CD4-positive, alpha-beta T cell (primary cell): ENCODE measurements around the gene NOA1. TPM values are rescaled to one million over a fixed set of nuclear protein-coding genes. Genes with fewer than 3 reads are reported as not detected.

Experiments
- ATAC-seq: fragments of 200-7000 bp; cut with Tn5 transposase; one replicate; pipeline ENCODE4 v1.10.0; 2022; ENCODE audit warnings: mild to moderate bottlenecking; ENCODE audit not compliant: poor library complexity
- CTCF ChIA-PET: fragments of 350-600 bp; sonication (Branson Sonifier 250); formaldehyde crosslinking; loops from one replicate; lab custom pipeline; 2021; ENCODE audit warnings: antibody characterized with exemption, inconsistent platforms; lab: Charles Lee
- POLR2A ChIA-PET: fragments of 350-600 bp; sonication (Branson Sonifier 250); formaldehyde crosslinking; loops from one replicate; lab custom pipeline; 2021; ENCODE audit warnings: antibody characterized with exemption, inconsistent platforms; lab: Charles Lee
- DNase-seq, 14 experiments: peaks; one replicate each; pipeline ENCODE4 v3.0.0-alpha.2; 2013 to 2020; ENCODE audit warnings: mixed read lengths in 2 of 14
- H3K27ac ChIP-seq, 2 donors: one replicate each; pipeline versions ENCODE4 v1.5.1 to v1.7.0; 2013; ENCODE audit warnings: low read length in 2 of 2, low read depth in 1 of 2, mild to moderate bottlenecking in 1 of 2
- H3K27me3 ChIP-seq, 2 experiments: 1 replicate in 1 of 2; 2 replicates in 1 of 2; pipeline versions ENCODE4 v1.6.1 to v1.7.0; 2013; ENCODE audit warnings: low read length in 2 of 2, control low read depth in 1 of 2, mild to moderate bottlenecking in 1 of 2, moderate library complexity in 1 of 2; ENCODE audit not compliant: insufficient read depth in 2 of 2, control insufficient read depth in 1 of 2
- H3K36me3 ChIP-seq: one replicate; pipeline ENCODE4 v1.6.1; 2013; ENCODE audit warnings: low read length, control low read depth; ENCODE audit not compliant: insufficient read depth
- H3K4me1 ChIP-seq: one replicate; pipeline ENCODE4 v1.6.1; 2013; ENCODE audit warnings: low read length, control low read depth; ENCODE audit not compliant: insufficient read depth
- H3K4me3 ChIP-seq: one replicate; pipeline ENCODE4 v1.5.1; 2013; ENCODE audit warnings: mild to moderate bottlenecking, low read length, moderate library complexity
- H3K9me3 ChIP-seq, 2 experiments: 1 replicate in 1 of 2; 2 replicates in 1 of 2; pipeline versions ENCODE4 v1.6.1 to v1.7.0; 2013; ENCODE audit warnings: low read length in 2 of 2, mild to moderate bottlenecking in 2 of 2, control low read depth in 1 of 2, moderate library complexity in 1 of 2; ENCODE audit not compliant: control insufficient read depth in 1 of 2, insufficient read depth in 1 of 2
- H3K27ac Mint-ChIP-seq: one replicate; pipeline ENCODE4 v1.8.0; 2020; ENCODE audit warnings: mixed read lengths
- H3K27me3 Mint-ChIP-seq: one replicate; pipeline ENCODE4 v1.8.0; 2021; ENCODE audit warnings: mixed read lengths
- H3K36me3 Mint-ChIP-seq: one replicate; pipeline ENCODE4 v1.8.0; 2021; ENCODE audit warnings: low read depth, mixed read lengths
- H3K4me1 Mint-ChIP-seq: one replicate; pipeline ENCODE4 v1.8.0; 2021; ENCODE audit warnings: low read depth, mixed read lengths
- H3K4me3 Mint-ChIP-seq: one replicate; pipeline ENCODE4 v1.8.0; 2020; ENCODE audit warnings: mild to moderate bottlenecking, mixed read lengths
- H3K9me3 Mint-ChIP-seq: one replicate; pipeline ENCODE4 v1.8.0; 2020; ENCODE audit warnings: mixed read lengths
- intact Hi-C, 2 experiments: fragments of 100-400 bp; cut with DNase I in 1 of 2; cut with micrococcal nuclease in 1 of 2; formaldehyde crosslinking; loops; one replicate each; pipeline versions ENCODE4 v1.15.1 to v1.9.0; 2023 to 2025; cut with DNase I, micrococcal nuclease
- total RNA-seq, 174 experiments: library from RNA in 2 of 174; stranded (reverse) in 2 of 174; gene quantifications; one replicate each; pipeline ENCODE4 v1.2.3 and lab custom pipeline; 2021 to 2026
- TF ChIP-seq, protein P1 (sequence below): fragments of 200-600 bp; IDR thresholded peaks from one replicate; pipeline ENCODE4 v1.8.0; 2022; ENCODE audit warnings: antibody characterized with exemption, mild to moderate bottlenecking

The NOA1 gene
- total RNA-seq, 2 experiments from 2014 or later = 14.3 to 15.6 TPM

DNA sequence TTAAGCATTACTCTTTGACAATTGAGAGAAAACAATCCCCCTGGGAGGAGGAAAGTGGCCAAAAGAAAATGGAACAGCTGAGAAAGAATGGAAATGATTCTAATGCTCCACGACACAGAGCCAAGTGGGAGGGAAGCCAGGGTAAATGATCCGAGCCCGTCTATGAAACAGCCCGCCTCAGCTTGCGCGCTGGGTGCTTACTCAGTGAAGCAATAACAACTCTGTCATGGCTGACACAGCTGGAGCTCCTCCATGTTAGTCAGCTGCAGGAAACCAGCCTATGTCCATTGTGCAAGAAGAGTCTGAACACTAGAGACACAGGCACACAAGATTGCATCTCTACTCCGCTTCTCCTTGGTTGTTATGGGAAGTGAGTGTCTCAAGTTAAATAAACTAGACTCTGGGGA, 19.3 kb downstream of the NOA1 start:
- no peak overlapping the region for H3K27ac Mint-ChIP-seq
- H3K4me3 Mint-ChIP-seq = no peak overlapping the region
- ChIA-PET CTCF (no interaction called here), POLR2A (interaction anchor here (0.6 to 0.9 kb wide), 2 partner anchors 10 to 21 kb away, joined by 3 to 4 read pairs; partner anchors contain the start of gene POLR2B)
- ATAC-seq (no peak), DNase-seq (peak in 2 of 14 experiments; percentile 45 to 62)
- peaks cover 18% of the 10 kb centered on the region for H3K36me3 Mint-ChIP-seq
- peaks cover 5% of the 10 kb centered on the region for H3K36me3 ChIP-seq
- no peaks in the 10 kb centered on the region for H3K27me3 Mint-ChIP-seq
- H3K4me1 ChIP-seq = no peaks in the 10 kb centered on the region
- no peak overlapping the region for H3K4me3 ChIP-seq
- TF ChIP-seq, protein P1, sequence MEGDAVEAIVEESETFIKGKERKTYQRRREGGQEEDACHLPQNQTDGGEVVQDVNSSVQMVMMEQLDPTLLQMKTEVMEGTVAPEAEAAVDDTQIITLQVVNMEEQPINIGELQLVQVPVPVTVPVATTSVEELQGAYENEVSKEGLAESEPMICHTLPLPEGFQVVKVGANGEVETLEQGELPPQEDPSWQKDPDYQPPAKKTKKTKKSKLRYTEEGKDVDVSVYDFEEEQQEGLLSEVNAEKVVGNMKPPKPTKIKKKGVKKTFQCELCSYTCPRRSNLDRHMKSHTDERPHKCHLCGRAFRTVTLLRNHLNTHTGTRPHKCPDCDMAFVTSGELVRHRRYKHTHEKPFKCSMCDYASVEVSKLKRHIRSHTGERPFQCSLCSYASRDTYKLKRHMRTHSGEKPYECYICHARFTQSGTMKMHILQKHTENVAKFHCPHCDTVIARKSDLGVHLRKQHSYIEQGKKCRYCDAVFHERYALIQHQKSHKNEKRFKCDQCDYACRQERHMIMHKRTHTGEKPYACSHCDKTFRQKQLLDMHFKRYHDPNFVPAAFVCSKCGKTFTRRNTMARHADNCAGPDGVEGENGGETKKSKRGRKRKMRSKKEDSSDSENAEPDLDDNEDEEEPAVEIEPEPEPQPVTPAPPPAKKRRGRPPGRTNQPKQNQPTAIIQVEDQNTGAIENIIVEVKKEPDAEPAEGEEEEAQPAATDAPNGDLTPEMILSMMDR = no peak
- no peaks in the 10 kb centered on the region for H3K4me1 Mint-ChIP-seq
- H3K9me3 Mint-ChIP-seq = no peaks in the 10 kb centered on the region
- H3K9me3 ChIP-seq = no peaks in the 10 kb centered on the region
- no peaks in the 10 kb centered on the region for H3K27me3 ChIP-seq
- H3K27ac ChIP-seq = no peak overlapping the region
- intact Hi-C loops = no loop called here

DNA sequence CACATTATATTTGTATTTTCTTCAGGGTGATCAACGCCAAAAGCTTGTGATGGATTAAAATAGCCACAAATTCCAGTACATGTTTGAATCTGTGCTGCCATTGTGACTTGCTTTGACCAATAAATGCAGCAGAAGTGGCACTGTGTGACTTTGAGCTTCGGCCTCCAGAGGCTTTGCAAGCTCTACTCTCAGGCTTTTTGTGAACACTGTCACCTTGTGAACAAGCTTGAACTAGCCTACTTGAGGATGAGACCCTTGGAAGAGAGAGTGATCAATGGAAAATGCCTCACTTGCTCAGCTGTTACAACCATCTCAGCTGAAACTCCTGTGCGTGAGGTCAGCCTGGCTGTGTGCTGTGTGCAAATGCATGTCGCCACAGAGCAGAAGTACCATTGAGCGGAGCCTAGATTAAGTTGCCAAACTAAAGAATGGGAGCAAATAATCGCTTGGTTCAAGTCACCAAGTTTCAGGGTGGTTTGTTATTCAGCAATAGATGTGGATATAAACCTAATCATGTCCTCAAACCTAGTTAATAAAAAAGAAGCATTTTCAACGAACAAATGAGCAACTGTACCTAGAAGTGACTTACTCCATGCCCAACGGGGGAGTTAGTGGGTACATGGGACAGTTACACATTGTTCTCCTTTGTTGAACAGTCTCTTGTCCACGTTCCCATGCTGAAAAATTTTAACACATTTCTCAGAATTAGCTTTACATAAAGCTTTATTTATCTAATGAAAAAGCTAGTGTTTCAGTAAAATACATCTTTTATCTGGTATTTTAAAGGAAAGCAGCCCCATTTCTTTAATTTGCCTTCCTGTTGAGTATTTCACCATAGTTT, 23.5 kb downstream of the NOA1 start:
- no peak for DNase-seq
- Mint-ChIP-seq H3K36me3 (no peaks in the 10 kb centered on the region), H3K9me3 (no peaks in the 10 kb centered on the region), H3K27me3 (no peaks in the 10 kb centered on the region), H3K27ac (no peak overlapping the region), H3K4me1 (no peaks in the 10 kb centered on the region), H3K4me3 (no peak overlapping the region)
- no peak for ATAC-seq
- Histone ChIP-seq H3K4me3 (no peak overlapping the region), H3K27me3 (no peaks in the 10 kb centered on the region), H3K27ac (no peak overlapping the region), H3K36me3 (no peaks in the 10 kb centered on the region), H3K4me1 (no peaks in the 10 kb centered on the region), H3K9me3 (no peaks in the 10 kb centered on the region)
- ChIA-PET CTCF (no interaction called here), POLR2A (interaction anchor here (0.7 to 1.9 kb wide), 2 partner anchors 13 to 45 kb away, joined by 3 to 5 read pairs; no protein-coding TSS in a partner anchor)
- TF ChIP-seq, protein P1 = no peak
- intact Hi-C loops = no loop called here

DNA sequence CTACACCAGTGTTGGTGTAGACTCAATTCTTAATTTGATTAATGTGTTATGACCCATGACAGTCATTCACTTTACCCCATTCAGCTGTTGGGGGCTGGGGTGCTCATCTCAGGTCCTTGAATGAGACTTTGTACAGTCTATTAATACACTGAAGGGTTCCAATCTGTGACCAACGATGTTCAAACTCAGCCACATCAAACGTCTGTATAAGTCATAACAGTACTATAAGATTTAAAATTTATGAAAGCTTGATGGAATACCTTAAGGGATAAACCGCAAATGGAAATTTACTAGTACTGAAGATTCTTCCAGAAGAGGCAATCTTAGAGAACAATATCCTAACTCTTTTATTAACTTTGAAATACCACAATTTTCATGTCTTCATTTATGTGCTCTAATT, 36.0 kb downstream of the NOA1 start:
- Histone ChIP-seq H3K36me3 (peaks cover 19% of the 10 kb centered on the region), H3K27ac (no peak overlapping the region), H3K27me3 (no peaks in the 10 kb centered on the region), H3K4me1 (no peaks in the 10 kb centered on the region), H3K9me3 (no peaks in the 10 kb centered on the region), H3K4me3 (no peak overlapping the region)
- ChIA-PET POLR2A (interaction anchor here (1.3 kb wide), 1 partner anchor 36 kb away, joined by 3 read pairs; the partner anchor contains the start of gene NOA1), CTCF (no interaction called here)
- no peak overlapping the region for H3K27ac Mint-ChIP-seq
- no peak overlapping the region for H3K4me3 Mint-ChIP-seq
- no peak for DNase-seq
- H3K36me3 Mint-ChIP-seq = peaks cover 41% of the 10 kb centered on the region
- no peak for ATAC-seq
- no peaks in the 10 kb centered on the region for H3K9me3 Mint-ChIP-seq
- H3K4me1 Mint-ChIP-seq = no peaks in the 10 kb centered on the region
- intact Hi-C loops = no loop called here
- TF ChIP-seq, protein P1 = no peak
- H3K27me3 Mint-ChIP-seq = no peaks in the 10 kb centered on the region
